ENCODE data around the gene VWA5B1. TPM values are rescaled to one million over a fixed set of nuclear protein-coding genes. Genes with fewer than 3 reads are reported as not detected.

The VWA5B1 gene
- total RNA-seq, 1 donor from 2014 or later: not detected

DNA sequence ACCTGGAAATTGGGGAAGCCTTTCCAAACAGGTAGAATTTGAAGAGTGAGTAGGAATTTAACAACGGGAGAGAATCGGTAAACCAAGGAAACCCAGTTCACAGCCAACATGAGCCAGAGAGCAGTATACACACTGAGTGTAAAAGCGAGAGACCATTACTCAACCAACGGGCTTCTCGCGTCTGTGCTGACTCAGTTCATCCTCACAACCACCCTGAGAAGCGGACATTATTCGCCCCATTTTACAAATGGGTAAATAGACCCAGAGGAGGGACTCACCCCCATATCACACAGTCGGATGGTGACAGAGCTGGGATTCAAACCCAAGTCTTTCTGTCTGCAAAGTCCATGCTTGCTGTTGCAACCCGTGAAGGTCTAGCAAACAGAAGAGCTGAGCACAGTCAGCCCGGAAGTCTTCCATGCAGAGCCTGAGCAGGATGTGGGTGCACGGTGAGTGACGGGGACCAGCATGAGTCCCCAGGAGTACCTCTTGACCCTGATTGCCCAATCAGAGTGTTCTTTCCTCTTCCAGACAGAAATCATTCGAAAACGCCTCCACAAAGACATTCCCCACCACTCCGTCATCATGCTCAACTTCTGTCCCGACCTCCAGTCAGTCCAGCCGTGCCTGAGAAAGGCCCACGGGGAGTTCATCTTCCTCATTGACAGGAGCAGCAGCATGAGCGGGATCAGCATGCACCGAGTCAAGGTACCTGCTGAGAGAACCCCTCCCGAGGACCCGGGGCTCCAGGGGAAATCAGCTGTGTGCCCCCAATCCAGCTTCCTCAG, 32.3 kb downstream of the VWA5B1 start:
- no peak for DNase-seq (ENCODE audit: low read depth, low spot score)

DNA sequence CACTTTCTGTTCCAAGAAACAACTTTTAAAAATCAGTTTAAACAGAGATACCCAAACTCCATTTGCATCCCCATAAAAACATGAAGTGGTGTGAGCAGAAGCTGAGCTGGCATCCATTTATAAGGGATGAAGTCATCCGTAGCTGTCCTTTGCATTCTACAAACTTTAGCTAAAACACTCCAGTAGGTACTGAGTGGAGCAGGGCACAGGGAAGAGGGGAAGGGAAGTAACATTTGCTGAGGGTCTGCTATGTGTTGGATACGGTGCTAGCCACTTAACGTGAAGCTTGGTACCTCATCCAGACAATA, 32.9 kb downstream of the VWA5B1 start:
- DNase-seq (ENCODE audit: low read depth, low spot score): no peak

DNA sequence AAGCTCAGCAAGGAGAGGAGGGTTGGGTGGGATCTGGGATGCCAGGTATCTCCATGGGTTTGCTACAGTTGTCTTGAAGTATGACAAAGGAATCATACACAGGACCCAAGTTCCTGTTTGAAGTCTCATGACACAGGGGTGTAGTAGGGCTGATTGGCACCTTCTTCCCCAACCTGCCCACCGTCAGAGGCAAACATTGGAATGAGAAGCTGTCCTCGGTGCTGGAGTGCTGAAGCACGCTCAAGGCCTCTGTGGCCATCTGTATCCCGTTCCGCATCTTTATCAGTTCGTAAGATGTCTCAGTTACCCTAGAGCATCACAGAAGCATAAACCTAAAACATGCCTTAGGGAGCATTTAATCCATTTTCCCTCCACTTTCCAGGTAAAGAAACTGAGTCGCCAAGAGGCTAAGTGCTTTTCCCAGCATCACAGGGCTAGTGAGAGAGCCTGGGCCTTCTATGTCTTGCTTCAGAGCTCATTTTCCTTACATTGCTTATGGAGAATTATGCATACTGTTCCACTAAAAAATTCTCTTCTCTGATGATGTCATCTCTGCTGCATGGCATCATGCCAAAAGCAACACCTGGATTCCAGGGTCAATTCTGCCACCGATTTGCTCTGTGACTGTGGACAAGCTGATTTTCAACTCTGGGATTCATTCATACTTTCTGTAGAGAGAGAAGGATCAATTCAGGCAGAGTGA, 34.2 kb downstream of the VWA5B1 start:
- DNase-seq (ENCODE audit: low read depth, low spot score): no peak

GRCh38 chr1:20325407-20325843, 34.8 kb downstream of the VWA5B1 start:
- no peak for DNase-seq (ENCODE audit: low read depth, low spot score)

DNA sequence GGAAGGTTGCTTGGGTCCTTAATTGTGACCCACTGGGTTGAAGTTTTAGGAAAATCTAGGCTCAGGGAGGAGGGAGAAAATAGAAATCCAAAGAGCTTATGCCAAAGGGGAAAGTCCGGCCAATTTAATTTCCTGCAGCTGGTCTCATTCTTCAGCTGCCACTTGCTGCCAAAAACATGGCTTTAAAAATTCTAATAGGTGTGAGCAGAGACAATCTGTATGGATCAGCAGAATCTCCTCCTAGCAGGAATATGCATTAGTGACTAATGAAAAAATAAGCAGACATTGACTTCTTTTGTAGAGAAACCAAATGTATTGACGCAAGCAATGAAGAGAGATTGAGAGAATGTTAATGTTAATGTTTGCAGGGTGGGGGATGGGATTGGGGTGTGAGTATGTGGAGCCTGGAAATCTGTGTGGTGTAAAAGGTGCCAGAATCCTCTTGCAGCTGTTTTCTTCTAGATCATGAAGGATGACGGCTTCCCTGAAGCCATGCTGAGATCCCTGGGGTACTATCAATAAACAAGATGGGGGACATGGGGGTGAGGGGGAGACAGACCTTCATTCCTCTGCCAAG, 35.3 kb downstream of the VWA5B1 start:
- no peak for DNase-seq (ENCODE audit: low read depth, low spot score)

DNA sequence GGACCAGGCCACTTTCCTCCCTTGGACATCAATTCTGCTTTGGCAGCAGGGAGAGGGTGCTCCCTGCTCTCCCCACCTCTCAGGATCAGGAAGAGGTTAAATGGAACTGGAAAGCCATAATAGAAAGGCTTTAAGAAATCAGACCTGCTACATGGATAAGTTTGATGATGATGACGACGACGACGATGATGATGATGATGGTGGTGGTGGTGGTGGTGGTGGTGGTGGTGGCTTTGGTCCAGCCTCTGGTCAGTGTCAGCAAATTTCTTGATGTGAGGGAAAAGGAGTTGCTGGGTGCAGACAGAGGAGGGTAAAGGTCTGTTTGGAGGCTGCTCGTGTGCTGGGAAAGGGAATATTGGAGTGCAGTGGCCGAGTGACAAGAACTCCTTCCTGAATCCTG, 36.8 kb downstream of the VWA5B1 start:
- no peak for DNase-seq (ENCODE audit: low read depth, low spot score)

DNA sequence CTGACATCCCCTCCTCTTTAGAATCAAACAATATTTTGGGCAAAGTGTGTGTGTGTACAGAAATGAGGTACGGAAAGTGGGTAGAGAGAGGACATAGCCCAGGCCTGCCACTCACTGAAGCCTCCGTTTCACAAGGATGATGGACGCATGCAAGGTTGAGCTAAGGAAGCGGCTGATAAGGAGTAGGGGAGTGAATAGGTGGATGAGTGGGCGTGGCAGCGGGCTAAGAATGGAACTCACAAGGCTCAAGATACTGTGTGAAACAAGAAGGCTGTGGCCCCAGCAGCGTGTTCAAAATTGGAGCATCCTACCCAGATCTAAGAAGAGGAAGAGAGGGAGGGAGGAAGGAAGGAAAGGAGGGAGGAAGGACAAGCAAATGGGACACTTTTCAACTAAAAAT, 37.5 kb downstream of the VWA5B1 start:
- DNase-seq (ENCODE audit: low read depth, low spot score): no peak

GRCh38 chr1:20329793-20330542, 39.3 kb downstream of the VWA5B1 start:
- no peak for DNase-seq (ENCODE audit: low read depth, low spot score)

GRCh38 chr1:20334103-20334502, 43.4 kb downstream of the VWA5B1 start:
- DNase-seq (ENCODE audit: low read depth, low spot score): no peak

- no peak for DNase-seq (ENCODE audit: low read depth, low spot score)
Observed at GRCh38 chr1:20336105-20336605, 45.5 kb downstream of the VWA5B1 start.

- no peak for DNase-seq (ENCODE audit: low read depth, low spot score)
Observed at GRCh38 chr1:20337581-20337980, 46.9 kb downstream of the VWA5B1 start.

DNA sequence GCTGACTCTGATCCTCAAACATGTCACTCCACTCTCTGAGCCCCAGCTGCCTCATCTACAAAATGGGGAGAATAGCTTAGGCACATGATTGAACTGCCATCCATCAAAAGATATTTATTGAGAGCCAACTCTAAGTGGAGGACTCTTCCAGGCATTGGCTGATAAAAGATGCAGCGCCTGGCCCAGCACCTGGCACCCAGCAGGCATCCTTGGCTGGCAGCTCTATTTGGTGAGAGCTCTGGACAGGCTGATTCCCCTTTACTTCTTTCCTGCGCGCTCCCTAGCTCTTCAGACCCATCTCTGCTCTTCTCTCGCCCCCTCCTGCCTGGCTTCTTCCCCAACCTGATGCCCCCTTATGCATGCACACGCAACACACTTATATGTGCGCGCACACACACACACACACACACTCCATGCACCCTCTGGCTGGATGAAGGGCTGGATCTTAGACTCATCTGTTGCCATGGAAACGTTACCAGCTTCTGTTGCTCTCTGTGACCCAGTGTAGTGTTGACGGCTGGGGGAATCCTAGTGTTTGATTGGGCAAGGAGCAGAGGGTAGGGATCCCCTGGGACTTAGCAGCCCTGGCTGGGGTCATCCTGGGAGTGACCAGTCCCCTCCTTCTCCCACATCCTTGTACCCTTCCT, 49.3 kb downstream of the VWA5B1 start:
- no peak for DNase-seq (ENCODE audit: low read depth, low spot score)

- DNase-seq (ENCODE audit: low read depth, low spot score): no peak
Observed at GRCh38 chr1:20342294-20343148, 51.8 kb downstream of the VWA5B1 start.

- DNase-seq (ENCODE audit: low read depth, low spot score): no peak
Observed at GRCh38 chr1:20343149-20343937, 52.7 kb downstream of the VWA5B1 start.

DNA sequence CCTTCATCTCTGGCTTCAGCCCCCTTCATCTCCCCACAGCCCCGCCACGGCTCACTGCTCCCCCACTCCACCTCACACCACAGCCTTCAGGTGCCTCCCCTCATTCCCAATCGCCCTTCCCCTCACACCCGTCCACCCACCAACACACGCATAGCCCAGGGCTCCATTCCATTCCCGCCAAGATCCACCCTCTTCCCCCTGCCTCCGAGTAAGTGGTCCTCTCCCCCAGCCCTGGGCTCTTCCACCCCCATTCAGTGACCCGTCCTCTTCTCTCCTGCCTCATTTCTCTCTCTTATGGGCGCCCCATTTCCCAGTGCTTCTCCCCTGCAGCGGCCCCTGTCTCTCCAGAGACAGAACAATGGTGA, 53.2 kb downstream of the VWA5B1 start:
- no peak for DNase-seq (ENCODE audit: low read depth, low spot score)

DNA sequence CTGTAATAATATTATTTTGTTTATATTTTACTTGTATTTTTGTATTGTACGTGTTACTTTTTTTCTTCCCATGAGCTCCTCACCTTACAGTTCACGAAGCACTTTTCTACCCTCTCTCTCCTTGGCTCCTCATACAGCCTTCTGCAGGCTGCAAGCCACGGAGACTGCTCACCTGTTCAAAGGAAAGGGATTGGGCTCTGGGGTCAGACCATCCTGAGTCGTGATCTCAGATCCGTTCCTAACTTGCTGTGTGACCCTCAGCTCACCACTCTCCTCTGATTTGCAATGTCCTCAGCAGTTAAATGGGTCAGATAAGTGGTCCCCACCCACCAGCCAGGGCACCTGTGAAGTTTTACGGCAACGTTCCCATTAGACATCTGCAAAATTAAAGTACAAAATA, 54.1 kb downstream of the VWA5B1 start:
- no peak for DNase-seq (ENCODE audit: low read depth, low spot score)

- no peak for DNase-seq (ENCODE audit: low read depth, low spot score)
Observed at GRCh38 chr1:20345419-20345818, 54.7 kb downstream of the VWA5B1 start.

DNA sequence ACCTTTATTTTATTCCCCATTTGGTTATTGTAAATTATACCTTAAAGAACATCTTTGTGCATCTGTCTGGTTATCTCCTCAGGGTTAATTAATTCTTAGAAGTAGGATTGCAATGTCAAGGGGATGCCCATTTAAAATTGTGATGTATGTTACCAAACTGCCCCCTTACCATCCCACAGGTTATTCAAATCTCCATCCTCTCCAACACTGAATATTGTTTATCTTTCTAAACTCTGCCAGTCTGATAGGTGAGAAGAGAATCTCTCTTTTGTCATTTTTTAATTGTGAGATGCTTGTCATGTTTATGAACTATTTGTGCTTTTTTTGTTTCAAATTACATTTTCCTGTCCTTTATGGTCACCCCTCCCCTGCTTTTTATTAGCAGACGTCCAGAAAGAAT, 55.8 kb downstream of the VWA5B1 start:
- DNase-seq (ENCODE audit: low read depth, low spot score): no peak

GRCh38 chr1:20347699-20348098, 57.0 kb downstream of the VWA5B1 start:
- DNase-seq (ENCODE audit: low read depth, low spot score): no peak

Measured in pulmonary artery endothelial cell (primary cell).